Heart right ventricle (tissue), 16 donors: ENCODE data around the gene TLE2. TPM values are rescaled to one million over a fixed set of nuclear protein-coding genes. Genes with fewer than 3 reads are reported as not detected.
A peak's percentile ranks its signal among the peaks of the same experiment; 100 is the strongest.

Experiments
- ATAC-seq, 8 donors: fragments of 200-7000 bp; cut with Tn5 transposase; one replicate each; pipeline ENCODE4 v1.9.1; 2020; ENCODE audit warnings: mild to moderate bottlenecking in 8 of 8, moderate library complexity in 8 of 8, moderate number of reproducible peaks in 1 of 8
- DNase-seq, 2 donors: peaks; one replicate each; pipeline ENCODE4 v3.0.0-alpha.2; 2020
- H3K27ac ChIP-seq, 10 donors: fragments of 200-600 bp; sonication (generic) in 2 of 10; one replicate each; pipeline versions ENCODE4 v1.5.0 to v1.8.0; 2020 to 2022; ENCODE audit warnings: mild to moderate bottlenecking in 3 of 10
- H3K27me3 ChIP-seq, 7 donors: fragments of 200-600 bp; one replicate each; pipeline ENCODE4 v1.8.0; 2021 to 2022; ENCODE audit warnings: mild to moderate bottlenecking in 2 of 7
- H3K36me3 ChIP-seq, 9 donors: fragments of 200-600 bp; sonication (generic) in 1 of 9; one replicate each; pipeline versions ENCODE4 v1.5.0 to v1.8.0; 2020 to 2022; ENCODE audit warnings: mild to moderate bottlenecking in 2 of 9
- H3K4me1 ChIP-seq, 9 donors: fragments of 200-600 bp; sonication (generic) in 1 of 9; one replicate each; pipeline versions ENCODE4 v1.5.0 to v1.8.0; 2020 to 2022; ENCODE audit warnings: mild to moderate bottlenecking in 4 of 9
- H3K4me3 ChIP-seq, 10 donors: fragments of 200-600 bp; sonication (generic) in 2 of 10; one replicate each; pipeline versions ENCODE4 v1.5.0 to v1.8.0; 2020 to 2022; ENCODE audit warnings: mild to moderate bottlenecking in 7 of 10, moderate library complexity in 2 of 10
- H3K9me3 ChIP-seq, 11 donors: fragments of 200-600 bp in 10 of 11; sonication (generic) in 2 of 11; one replicate each; pipeline versions ENCODE4 v1.5.0 to v1.8.0; 2013 to 2022; ENCODE audit warnings: mild to moderate bottlenecking in 2 of 11, control low read depth in 1 of 11, moderate library complexity in 1 of 11
- WGBS, 2 donors: extraction: QIAGEN DNeasy Blood & Tissue Kit; methylation state at CpG; one replicate each; pipeline ENCODE4 v1.1.7; 2013; ENCODE audit warnings: inconsistent platforms in 1 of 2; 5-methylcytosine and 5-hydroxymethylcytosine counted together
- intact Hi-C, 10 donors: fragments of 100-400 bp; cut with DNase I; formaldehyde crosslinking; loops; one replicate each; pipeline versions ENCODE4 v1.11.1 to v1.14.2; 2022
- polyA plus RNA-seq, 2 donors: library from polyadenylated mRNA; stranded (reverse); fragments of 200-250 nt; gene quantifications; one replicate each; pipeline ENCODE4 v1.2.3, GENCODE V29; 2013
- total RNA-seq, 10 donors: library from RNA; stranded (reverse); fragmentation: NEBNext Ultra II Directional in 3 of 10; extraction: Animal tissue kit (Norgen Biotek cat#: 25700) in 3 of 10; gene quantifications; one replicate each; pipeline versions ENCODE4 v1.2.1 to v1.2.4, GENCODE V29; 2021 to 2023
- TF ChIP-seq, protein P1 (sequence below), 9 donors: fragments of 200-600 bp; sonication (generic) in 2 of 9; IDR thresholded peaks; one replicate each; pipeline versions ENCODE4 v1.5.0 to v1.8.0; 2021 to 2022; ENCODE audit warnings: antibody characterized with exemption in 9 of 9, mild to moderate bottlenecking in 5 of 9, moderate library complexity in 1 of 9
- donor health status: Arrhythmogenic right ventricular cardiomyopathy.
- donor health status: ischemic (EF 13 %, LVEDD 7.1; RV severe dilation, severe dysfunction).
- donor health status: healthy with polysubstance abuse.
- donor health status: DM: no; HTN: yes; CAD: no.
- donor health status: DM: no; HTN: no; CAD: no.
- donor health status: ischemic (EF 25% LVEDD 6.9; RV normal size, moderate dysfunction).
- donor health status: ischemic (EF 25% LVEDD 5.7; RV mildly dilated, moderate dysfunction).
- donor health status: healthy.
- donor health status: DM: yes; HTN: yes; CAD: no.
- donor health status: Ischemic cardiomyopathy.
- donor health status: ischemic (EF 35%, LVEDD 5.7; RV mildly dilated, moderate dysfunction).
- donor health status: nonischemic (EF 11% LVEDD 7.7; RV severe dilation, severe dysfunction).
- donor health status: DM: yes; HTN: yes; CAD: no.
- donor health status: PGD.
- donor health status: ischemic (EF 29% LVEDD 5.4; RV normal size, mild dysfunction).
- donor health status: nonischemic (EF 23%, LVEDD 6.1; RV moderate dilation, normal function).

TLE2 gene
- total and polyA plus RNA-seq, 12 donors = 28.2 to 64.5 (median 39.9) TPM

DNA sequence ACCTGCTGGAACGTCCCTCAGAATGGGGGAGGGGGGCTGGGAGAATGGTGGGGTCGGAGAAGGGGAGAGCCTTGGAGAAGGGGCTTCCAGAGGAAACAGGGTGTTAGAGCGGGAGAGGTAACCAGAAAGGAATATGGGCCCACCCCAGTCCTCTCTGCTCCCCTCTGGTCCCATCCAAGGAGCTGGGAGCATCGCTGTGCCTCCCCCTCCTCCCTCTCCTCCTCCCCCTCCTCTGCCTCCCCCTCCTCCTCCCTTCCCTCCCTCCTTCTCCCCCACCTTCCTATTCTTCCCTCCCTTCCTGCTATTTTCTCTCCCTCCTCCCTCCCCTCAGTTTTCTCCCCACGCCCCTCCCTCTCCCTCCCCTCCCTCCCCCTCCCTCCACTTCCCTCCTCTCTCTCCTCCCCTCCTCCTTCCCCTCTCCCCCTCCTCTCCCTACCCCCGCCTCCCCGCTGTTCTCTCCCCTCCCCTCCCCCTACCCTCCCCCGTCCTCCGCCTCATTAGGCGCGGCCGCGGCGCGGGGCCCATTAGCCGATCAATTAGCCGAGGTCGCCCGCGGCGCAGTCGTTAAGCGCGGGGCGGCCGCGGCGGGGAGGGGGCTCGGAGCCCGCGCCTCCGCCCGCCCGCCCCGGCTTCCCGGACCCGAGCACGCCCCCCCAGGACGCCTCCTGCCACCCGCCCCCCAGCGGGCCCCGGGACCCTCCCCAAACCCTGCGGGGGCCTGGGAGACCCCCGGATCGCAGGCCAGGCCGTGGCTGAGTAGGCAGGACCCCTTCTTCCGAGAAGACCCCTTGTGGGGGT lies 17.8 kb upstream of the TLE2 start:
- peaks cover 0 to 13% (median 0%) of the 10 kb centered on the region in 7 donors for H3K27me3 ChIP-seq
- TF ChIP-seq, protein P1, sequence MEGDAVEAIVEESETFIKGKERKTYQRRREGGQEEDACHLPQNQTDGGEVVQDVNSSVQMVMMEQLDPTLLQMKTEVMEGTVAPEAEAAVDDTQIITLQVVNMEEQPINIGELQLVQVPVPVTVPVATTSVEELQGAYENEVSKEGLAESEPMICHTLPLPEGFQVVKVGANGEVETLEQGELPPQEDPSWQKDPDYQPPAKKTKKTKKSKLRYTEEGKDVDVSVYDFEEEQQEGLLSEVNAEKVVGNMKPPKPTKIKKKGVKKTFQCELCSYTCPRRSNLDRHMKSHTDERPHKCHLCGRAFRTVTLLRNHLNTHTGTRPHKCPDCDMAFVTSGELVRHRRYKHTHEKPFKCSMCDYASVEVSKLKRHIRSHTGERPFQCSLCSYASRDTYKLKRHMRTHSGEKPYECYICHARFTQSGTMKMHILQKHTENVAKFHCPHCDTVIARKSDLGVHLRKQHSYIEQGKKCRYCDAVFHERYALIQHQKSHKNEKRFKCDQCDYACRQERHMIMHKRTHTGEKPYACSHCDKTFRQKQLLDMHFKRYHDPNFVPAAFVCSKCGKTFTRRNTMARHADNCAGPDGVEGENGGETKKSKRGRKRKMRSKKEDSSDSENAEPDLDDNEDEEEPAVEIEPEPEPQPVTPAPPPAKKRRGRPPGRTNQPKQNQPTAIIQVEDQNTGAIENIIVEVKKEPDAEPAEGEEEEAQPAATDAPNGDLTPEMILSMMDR (IDR thresholded peaks at IDR 0.05) = no peak
- no peaks in the 10 kb centered on the region for H3K36me3 ChIP-seq
- intact Hi-C loops = no loop called here
- peak overlapping the region in 8 of 10 donors; percentile 2 to 78 (median 46) for H3K27ac ChIP-seq
- DNase-seq (peak; percentile 44 to 47), ATAC-seq (peak in 5 of 8 donors; percentile 11 to 50 (median 27))
- H3K4me1 ChIP-seq = peaks cover 0 to 22% (median 9%) of the 10 kb centered on the region in 9 donors
- WGBS, 2 donors = 4 to 5% methylated on average over 22 to 45 of the region's 47 CpGs
- peak overlapping the region; percentile 10 to 52 (median 42) for H3K4me3 ChIP-seq
- H3K9me3 ChIP-seq = no peaks in the 10 kb centered on the region

DNA sequence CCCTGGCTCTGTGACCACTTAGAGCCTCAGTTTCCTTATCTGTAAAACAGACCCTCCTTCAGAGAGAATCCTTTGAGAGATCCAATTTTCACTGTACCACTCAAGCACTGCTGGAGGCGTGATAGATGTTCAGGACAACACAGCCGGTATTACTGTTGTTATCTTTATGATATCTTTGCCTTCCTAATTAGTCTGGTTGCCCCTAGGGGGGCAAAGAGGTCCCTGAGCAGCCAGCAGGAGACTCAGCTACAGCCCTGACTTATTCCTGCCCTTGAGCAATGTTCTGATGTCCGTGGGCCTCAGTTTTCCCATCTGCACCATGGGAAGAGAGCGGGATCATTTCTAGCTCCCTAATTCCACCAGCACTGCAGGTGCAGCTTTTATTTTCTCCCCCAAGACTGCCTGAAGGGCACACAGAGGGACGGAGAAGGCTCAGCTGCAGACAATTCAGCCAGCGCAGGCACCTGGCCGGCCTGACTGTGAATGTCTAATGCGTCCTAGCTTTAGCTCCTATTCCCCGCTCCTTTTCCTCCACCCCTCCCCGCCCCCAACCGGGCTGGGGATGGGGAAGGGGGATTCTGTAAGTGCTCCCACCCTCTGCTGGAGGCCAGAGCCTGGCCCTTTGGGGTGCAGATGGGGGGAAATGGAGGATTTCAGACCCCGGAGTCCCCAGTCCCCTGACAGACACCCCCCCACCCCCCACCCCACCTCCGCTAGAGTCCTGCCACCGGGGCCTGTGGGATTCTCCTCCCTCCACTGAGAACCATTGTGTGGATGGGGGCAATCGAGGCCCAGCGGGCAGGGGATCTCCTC lies 17.0 kb upstream of the TLE2 start:
- intact Hi-C loops = no loop called here
- peaks cover 0 to 24% (median 12%) of the 10 kb centered on the region in 9 donors for H3K4me1 ChIP-seq
- ATAC-seq (peak in 4 of 8 donors; percentile 3 to 8 (median 6)), DNase-seq (no peak)
- H3K27ac ChIP-seq = peak overlapping the region in 2 of 10 donors; percentile 23 to 28
- 56 to 57% methylated on average over 16 of the region's 16 CpGs for WGBS, 2 donors
- no peaks in the 10 kb centered on the region for H3K36me3 ChIP-seq
- no peak overlapping the region for H3K4me3 ChIP-seq
- peaks cover 0 to 20% (median 0%) of the 10 kb centered on the region in 7 donors for H3K27me3 ChIP-seq
- TF ChIP-seq, protein P1 (IDR thresholded peaks at IDR 0.05) = no peak
- no peaks in the 10 kb centered on the region for H3K9me3 ChIP-seq

DNA sequence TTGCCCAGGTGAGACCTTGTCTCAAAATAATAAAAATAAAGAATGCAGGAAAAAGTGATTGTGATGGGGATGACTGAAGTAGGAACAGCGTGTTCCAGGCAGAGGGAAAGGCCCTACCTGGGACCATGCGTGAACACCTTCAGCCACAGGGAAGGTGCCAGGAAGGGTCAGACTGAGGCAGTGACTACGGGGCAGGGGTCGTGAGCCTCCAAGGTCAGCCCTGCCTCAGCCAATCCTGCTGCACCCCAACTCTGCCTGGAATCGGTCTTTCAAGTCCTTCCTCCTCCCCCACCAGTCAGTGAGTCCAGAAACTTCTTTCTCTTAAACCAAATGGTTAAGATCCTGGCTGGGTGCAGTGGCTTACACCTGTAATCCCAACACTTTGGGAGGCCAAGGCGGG lies 16.1 kb upstream of the TLE2 start:
- Histone ChIP-seq H3K36me3 (no peaks in the 10 kb centered on the region), H3K27ac (no peak overlapping the region), H3K27me3 (peaks cover 0 to 20% (median 0%) of the 10 kb centered on the region in 7 donors), H3K4me1 (peaks cover 0 to 23% (median 12%) of the 10 kb centered on the region in 9 donors), H3K4me3 (no peak overlapping the region), H3K9me3 (no peaks in the 10 kb centered on the region)
- DNase-seq (no peak), ATAC-seq (no peak)
- WGBS, 2 donors = 87 to 93% methylated on average over 6 of the region's 6 CpGs
- TF ChIP-seq, protein P1 (IDR thresholded peaks at IDR 0.05) = no peak
- intact Hi-C loops = no loop called here

DNA sequence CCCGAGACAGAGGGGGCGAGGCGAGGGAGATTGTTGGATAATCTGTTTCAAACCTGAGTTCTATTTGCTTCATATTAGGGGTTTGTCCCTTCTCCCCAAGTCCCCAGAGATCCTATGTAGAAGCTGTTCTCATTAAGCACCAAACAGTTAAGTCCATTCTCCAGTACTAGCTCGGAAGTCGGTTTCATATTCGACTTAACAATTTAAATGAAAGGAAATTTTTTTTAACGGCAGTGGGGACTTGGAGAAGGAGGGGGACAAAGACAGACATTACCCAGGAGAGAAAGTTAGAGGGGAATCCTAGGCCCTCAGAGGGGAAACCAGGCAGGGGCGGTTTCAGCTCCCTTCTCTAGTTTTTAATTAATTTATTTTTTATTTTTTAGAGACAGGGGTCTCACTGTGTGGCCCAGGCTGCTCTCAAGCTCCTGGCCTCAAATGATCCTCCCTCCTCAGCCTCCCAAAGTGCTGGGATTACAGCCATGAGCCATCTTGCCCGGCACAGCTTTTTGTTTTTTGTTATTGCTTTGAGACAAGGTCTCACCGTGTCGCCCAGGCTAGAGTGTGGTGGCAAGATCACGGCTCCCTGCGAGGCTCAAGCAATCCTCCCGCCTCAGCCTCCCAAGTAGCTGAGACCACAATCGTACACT lies 13.7 kb upstream of the TLE2 start:
- TF ChIP-seq, protein P1 (IDR thresholded peaks at IDR 0.05) = no peak
- no peak for DNase-seq
- peak overlapping the region in 3 of 10 donors; percentile 2 to 26 (median 23) for H3K4me3 ChIP-seq
- intact Hi-C loops = no loop called here
- no peak for ATAC-seq
- peaks cover 0 to 18% (median 8%) of the 10 kb centered on the region in 9 donors for H3K4me1 ChIP-seq
- H3K27me3 ChIP-seq = peaks cover 0 to 20% (median 0%) of the 10 kb centered on the region in 7 donors
- H3K27ac ChIP-seq = peak overlapping the region in 4 of 10 donors; percentile 10 to 39 (median 18)
- no peaks in the 10 kb centered on the region for H3K9me3 ChIP-seq
- 48 to 50% methylated on average over 15 of the region's 15 CpGs for WGBS, 2 donors
- no peaks in the 10 kb centered on the region for H3K36me3 ChIP-seq
